ENCODE data around the gene CERS5. TPM values are rescaled to one million over a fixed set of nuclear protein-coding genes. Genes with fewer than 3 reads are reported as not detected.
"Not testable (repeated sequence)": the region's sequence is repeated elsewhere in the genome, so short reads cannot be mapped to it uniquely, and the experiment has no call there.

The CERS5 gene
- total RNA-seq, 1 donor from 2014 or later: 69.0 TPM

- intact Hi-C loops (cut with micrococcal nuclease): no loop called here
Measured at GRCh38 chr12:50105913-50106450, 61.2 kb downstream of the CERS5 start.

GRCh38 chr12:50104417-50105366 is 62.5 kb downstream of the CERS5 start:
- intact Hi-C loops (cut with micrococcal nuclease): no loop called here

GRCh38 chr12:50103767-50104321 is 63.3 kb downstream of the CERS5 start, which contains the start of gene GPD1:
Gene GPD1, plus strand, starts transcription at chr12:50104008. Its CDS starts 43 bp downstream, at chr12:50104051.
- intact Hi-C loops (cut with micrococcal nuclease): no loop called here

- intact Hi-C loops (cut with micrococcal nuclease): no loop called here
Measured at GRCh38 chr12:50103351-50103750, 63.8 kb downstream of the CERS5 start.

- intact Hi-C loops (cut with micrococcal nuclease): no loop called here
Measured at GRCh38 chr12:50102646-50103309, 64.4 kb downstream of the CERS5 start.

GRCh38 chr12:50102131-50102531 is 65.0 kb downstream of the CERS5 start:
- intact Hi-C loops (cut with micrococcal nuclease): no loop called here

- intact Hi-C loops (cut with micrococcal nuclease): no loop called here
Measured at GRCh38 chr12:50101663-50102062, 65.5 kb downstream of the CERS5 start.

GRCh38 chr12:50100561-50100960 is 66.6 kb downstream of the CERS5 start:
- intact Hi-C loops (cut with micrococcal nuclease): no loop called here

- intact Hi-C loops (cut with micrococcal nuclease): no loop called here
Measured at GRCh38 chr12:50099302-50100008, 67.7 kb downstream of the CERS5 start.

GRCh38 chr12:50097952-50098351 is 69.2 kb downstream of the CERS5 start:
- intact Hi-C loops (cut with micrococcal nuclease): no loop called here

- intact Hi-C loops (cut with micrococcal nuclease): no loop called here
Measured at GRCh38 chr12:50090391-50090790, 76.8 kb downstream of the CERS5 start.

GRCh38 chr12:50089730-50090129 is 77.4 kb downstream of the CERS5 start:
- intact Hi-C loops (cut with micrococcal nuclease): no loop called here

- intact Hi-C loops (cut with micrococcal nuclease): loop anchor here (1.0 kb wide), 1 partner anchor 312 kb away; the partner anchor contains the start of gene LARP4
Measured at GRCh38 chr12:50088577-50089335, 78.4 kb downstream of the CERS5 start.

- intact Hi-C loops (cut with micrococcal nuclease): loop anchor here (1.0 kb wide), 1 partner anchor 312 kb away; the partner anchor contains the start of gene LARP4
Measured at GRCh38 chr12:50087995-50088394, 79.2 kb downstream of the CERS5 start.

- intact Hi-C loops (cut with micrococcal nuclease): no loop called here
Measured at GRCh38 chr12:50087151-50087550, 80.0 kb downstream of the CERS5 start.

GRCh38 chr12:50086148-50086547 is 81.0 kb downstream of the CERS5 start:
- intact Hi-C loops (cut with micrococcal nuclease): no loop called here

- intact Hi-C loops (cut with micrococcal nuclease): loop anchor here (1.0 kb wide), 3 partner anchors 27 to 90 kb away; partner anchors contain the start of genes CERS5 and COX14
Measured at GRCh38 chr12:50085615-50086072, 81.5 kb downstream of the CERS5 start.

- intact Hi-C loops (cut with micrococcal nuclease): loop anchor here (1.0 kb wide), 3 partner anchors 27 to 90 kb away; partner anchors contain the start of genes CERS5 and COX14
Measured at GRCh38 chr12:50084775-50085614, 82.2 kb downstream of the CERS5 start, which contains the start of gene SMARCD1. Gene SMARCD1, plus strand, starts transcription at chr12:50085342. Its CDS starts 28 bp downstream, at chr12:50085370.

- intact Hi-C loops (cut with micrococcal nuclease): not testable (repeated sequence)
Measured at GRCh38 chr12:50084409-50084774, 82.8 kb downstream of the CERS5 start.

Measured in T-helper 2 cell treated with Interferon-gamma antibody and Interleukin-4, amounts not matched to agents 100 ng/mL and 5 ng/mL, for 36 hours (primary cell).